B cell (primary cell): ENCODE measurements around the gene BCKDHA. TPM values are rescaled to one million over a fixed set of nuclear protein-coding genes. Genes with fewer than 3 reads are reported as not detected.
A peak's percentile ranks its signal among the peaks of the same experiment; 100 is the strongest.

Source experiments
- ATAC-seq: fragments of 200-7000 bp; cut with Tn5 transposase; one replicate; pipeline ENCODE4 v1.10.0; 2021; ENCODE audit warnings: low read depth, mild to moderate bottlenecking, moderate number of reproducible peaks, moderate library complexity
- CTCF ChIA-PET: fragments of 350-600 bp; sonication (Branson Sonifier 250); formaldehyde crosslinking; loops from one replicate; lab custom pipeline; 2021; ENCODE audit warnings: antibody characterized with exemption, inconsistent platforms; lab: Charles Lee
- POLR2A ChIA-PET: fragments of 350-600 bp; sonication (Branson Sonifier 250); formaldehyde crosslinking; loops from one replicate; lab custom pipeline; 2021; ENCODE audit warnings: antibody characterized with exemption; lab: Charles Lee
- DNase-seq: peaks from one replicate; pipeline ENCODE4 v3.0.0; 2013
- H2AFZ ChIP-seq: 2 replicates; pipeline ENCODE4 v1.6.1; 2012; ENCODE audit warnings: mild to moderate bottlenecking, low read depth, low read length; ENCODE audit not compliant: insufficient read depth, poor library complexity, severe bottlenecking
- H3K27ac ChIP-seq, 2 donors: 1 replicate in 1 of 2; 2 replicates in 1 of 2; pipeline ENCODE4 v1.5.1; 2012 to 2013; ENCODE audit warnings: low read length in 2 of 2, mild to moderate bottlenecking in 2 of 2, moderate library complexity in 1 of 2
- H3K27me3 ChIP-seq, 4 experiments: fragments of 200-600 bp in 1 of 4; sonication (generic) in 1 of 4; replicated peaks in 1 of 4; 1 replicate in 2 of 4; 2 replicates in 2 of 4; pipeline versions ENCODE4 v1.6.1 to v1.7.0; 2013 to 2016; ENCODE audit warnings: low read length in 3 of 4, mild to moderate bottlenecking in 2 of 4, mixed read lengths in 1 of 4, moderate library complexity in 1 of 4; ENCODE audit not compliant: insufficient read depth in 4 of 4, control insufficient read depth in 3 of 4; ENCODE audit errors: control extremely low read depth in 1 of 4
- H3K36me3 ChIP-seq, 2 experiments: replicated peaks in 1 of 2; 1 replicate in 1 of 2; 2 replicates in 1 of 2; pipeline versions ENCODE4 v1.6.1 to v1.7.1; 2013; ENCODE audit warnings: low read length in 1 of 2; ENCODE audit not compliant: insufficient read depth in 2 of 2, control insufficient read depth in 1 of 2; ENCODE audit errors: control extremely low read depth in 1 of 2, extremely low read depth in 1 of 2
- H3K4me1 ChIP-seq, 2 donors: fragments of 200-600 bp in 1 of 2; sonication (generic) in 1 of 2; 1 replicate in 1 of 2; 2 replicates in 1 of 2; pipeline versions ENCODE4 v1.5.1 to v1.6.1; 2013 to 2017; ENCODE audit warnings: low read length in 2 of 2; ENCODE audit not compliant: control insufficient read depth in 2 of 2, insufficient read depth in 2 of 2
- H3K4me2 ChIP-seq: replicated peaks from 2 replicates; pipeline ENCODE3; 2012; ENCODE audit warnings: mild to moderate bottlenecking, low read depth, low read length; ENCODE audit not compliant: poor library complexity, severe bottlenecking
- H3K4me3 ChIP-seq, 5 experiments: fragments of 200-600 bp in 1 of 5; sonication (generic) in 1 of 5; 1 replicate in 3 of 5; 2 replicates in 2 of 5; pipeline versions ENCODE4 v1.5.1 to v1.7.0; 2011 to 2016; ENCODE audit warnings: low read length in 4 of 5, mild to moderate bottlenecking in 4 of 5, low read depth in 2 of 5, control low read depth in 1 of 5, moderate library complexity in 1 of 5; ENCODE audit not compliant: insufficient read depth in 1 of 5; ENCODE audit errors: control extremely low read depth in 1 of 5, extremely low read depth in 1 of 5
- H3K79me2 ChIP-seq: fragments of 200-600 bp; sonication (generic); one replicate; pipeline ENCODE4 v1.6.0; 2016; ENCODE audit warnings: low read length; ENCODE audit not compliant: control insufficient read depth, insufficient read depth
- H3K9ac ChIP-seq: fragments of 200-600 bp; sonication (generic); 2 replicates; pipeline ENCODE4 v1.6.1; 2017; ENCODE audit warnings: mild to moderate bottlenecking, low read length, moderate library complexity
- H3K9me3 ChIP-seq, 3 donors: one replicate each; pipeline versions ENCODE4 v1.6.1 to v1.7.1; 2013; ENCODE audit warnings: low read length in 2 of 3; ENCODE audit not compliant: control insufficient read depth in 2 of 3, insufficient read depth in 1 of 3; ENCODE audit errors: control extremely low read depth in 1 of 3
- H4K20me1 ChIP-seq: 2 replicates; pipeline ENCODE4 v1.6.0; 2012; ENCODE audit warnings: mild to moderate bottlenecking, low read length; ENCODE audit not compliant: insufficient read depth, control insufficient read depth, poor library complexity, severe bottlenecking
- H3K27ac Mint-ChIP-seq: one replicate; pipeline ENCODE4 v1.8.0; 2021; ENCODE audit warnings: mixed read lengths
- H3K27me3 Mint-ChIP-seq: one replicate; pipeline ENCODE4 v1.8.0; 2021; ENCODE audit warnings: mixed read lengths
- H3K4me1 Mint-ChIP-seq: one replicate; pipeline ENCODE4 v1.8.0; 2021; ENCODE audit warnings: mixed read lengths
- H3K4me3 Mint-ChIP-seq: one replicate; pipeline ENCODE4 v1.8.0; 2021; ENCODE audit warnings: mixed read lengths
- H3K9me3 Mint-ChIP-seq: one replicate; pipeline ENCODE4 v1.8.0; 2022; ENCODE audit warnings: mixed read lengths; ENCODE audit not compliant: insufficient read depth
- CTCF ChIP-seq: fragments of 200-600 bp; IDR thresholded peaks from one replicate; pipeline ENCODE4 v1.8.0; 2022; ENCODE audit warnings: antibody characterized with exemption, mild to moderate bottlenecking
- EZH2 ChIP-seq: IDR thresholded peaks from 2 replicates; pipeline ENCODE4 v1.6.1; 2012; ENCODE audit warnings: borderline replicate concordance, low read depth, mild to moderate bottlenecking, moderate library complexity, low read length; ENCODE audit not compliant: insufficient read depth, poor library complexity, severe bottlenecking
- WGBS: methylation state at CpG from one replicate; pipeline ENCODE4 v1.1.5; 2013; ENCODE audit warnings: missing lambda C conversion rate; ENCODE audit not compliant: insufficient coverage; 5-methylcytosine and 5-hydroxymethylcytosine counted together
- intact Hi-C: fragments of 100-400 bp; cut with micrococcal nuclease; formaldehyde crosslinking; loops from one replicate; pipeline ENCODE4 v1.10.0; 2022
- polyA plus RNA-seq: library from polyadenylated mRNA; depleted of rRNA; stranded (reverse); fragments of >200 nt; gene quantifications from 2 replicates; pipeline ENCODE4 v1.2.3, GENCODE V29; 2012
- total RNA-seq, 2 donors: library from RNA; stranded (reverse); fragments of 120-200 nt in 1 of 2; gene quantifications; 1 replicate in 1 of 2; 2 replicates in 1 of 2; pipeline versions ENCODE4 v1.2.3 to v1.2.4, GENCODE V29; 2013 to 2022

Gene BCKDHA
- total and polyA plus RNA-seq, 2 donors (not counting 1 experiment from before 2014, with no cell fraction given): 20.6 to 39.7 TPM

DNA sequence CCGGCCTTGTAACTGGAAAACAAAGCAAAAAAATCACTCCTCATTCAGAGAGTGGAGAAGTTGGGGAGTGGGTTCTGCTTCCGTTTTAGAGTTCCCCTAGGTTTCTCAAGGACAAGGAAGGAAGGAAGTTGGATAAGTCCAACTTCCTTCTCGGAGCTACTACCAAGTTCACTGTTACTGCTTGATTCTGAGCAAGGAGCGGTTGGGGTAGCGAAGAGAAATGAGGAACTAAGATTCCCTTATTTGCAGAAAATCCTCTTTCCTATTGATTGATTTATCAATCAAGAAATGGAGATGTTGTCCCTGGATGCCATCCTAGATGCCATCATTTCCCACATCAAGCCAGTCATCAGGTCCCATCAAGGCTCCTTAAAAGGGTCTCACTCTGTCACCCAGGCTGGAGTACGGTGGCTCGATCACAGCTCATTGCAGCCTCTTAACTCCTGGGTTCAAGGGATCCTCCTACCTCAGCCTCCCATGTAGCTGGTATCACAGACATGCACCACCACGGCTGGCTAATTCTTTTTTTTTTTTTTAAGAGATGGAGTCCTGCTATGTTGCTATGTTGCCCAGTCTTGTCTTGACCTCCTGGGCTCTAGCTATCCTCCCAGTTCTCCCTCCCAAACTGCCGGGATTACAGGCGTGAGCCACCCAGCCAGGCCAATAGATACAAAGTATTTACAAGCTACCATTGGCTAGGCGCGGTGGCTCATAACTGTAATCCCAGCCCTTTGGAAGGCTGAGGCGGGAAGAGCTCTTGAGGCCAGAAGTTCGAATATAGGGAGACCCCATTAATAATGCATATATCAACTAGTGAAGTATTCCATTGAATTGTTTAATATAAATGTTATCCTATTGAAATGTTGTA is 32.9 kb upstream of the BCKDHA start:
- Histone ChIP-seq H3K27ac (peak overlapping the region; percentile 99 to 100), H3K4me2 (peak overlapping the region; percentile 85), H3K4me1 (peaks cover 12 to 24% of the 10 kb centered on the region in 2 donors), H3K9ac (peak overlapping the region; percentile 94), H3K4me3 (peak overlapping the region; percentile 75 to 97 (median 86)), H3K79me2 (peaks cover 47% of the 10 kb centered on the region), H3K27me3 (no peaks in the 10 kb centered on the region), H3K36me3 (peaks cover 0 to 3% of the 10 kb centered on the region in 2 experiments), H2AFZ (peak overlapping the region; percentile 82), H4K20me1 (no peaks in the 10 kb centered on the region), H3K9me3 (no peaks in the 10 kb centered on the region)
- Mint-ChIP-seq H3K4me1 (peaks cover 27% of the 10 kb centered on the region), H3K27ac (peak overlapping the region; percentile 100), H3K4me3 (peak overlapping the region; percentile 95), H3K27me3 (no peaks in the 10 kb centered on the region), H3K9me3 (no peaks in the 10 kb centered on the region)
- ChIA-PET POLR2A (interaction anchor here (0.6 to 2.6 kb wide), 14 partner anchors 10 to 933 kb away, joined by 3 to 32 read pairs (median 5); partner anchors contain the start of genes CCDC97, DMAC2, EGLN2 and HNRNPUL1), CTCF (interaction anchor here (0.7 to 4.7 kb wide), 14 partner anchors 11 to 1521 kb away, joined by 3 to 64 read pairs (median 6); partner anchors contain the start of genes DMAC2, HNRNPUL1 and TGFB1)
- no peak for DNase-seq
- TF ChIP-seq EZH2 (no peak), CTCF (no peak)
- intact Hi-C loops: loop anchor here (1.0 to 2.0 kb wide), 3 partner anchors 10 to 212 kb away; partner anchors contain the start of genes BCKDHA, CEACAM21 and EXOSC5
- ATAC-seq: no peak
- WGBS: 100% methylated on average over 1 of the region's 14 CpGs
